Neural cell (in vitro differentiated cells): ENCODE results near the gene RGS6.

Experiments used
- CTCF ChIP-seq: fragments of 450-650 bp; IDR thresholded peaks from 2 replicates; pipeline ENCODE4 v1.5.1; 2014; ENCODE audit warnings: antibody characterized with exemption, mild to moderate bottlenecking, moderate library complexity; ENCODE audit not compliant: poor library complexity, severe bottlenecking
- EZH2 ChIP-seq: fragments of 200-600, 300-800 bp; shearing (Covaris generic), sonication (generic); IDR thresholded peaks from 2 replicates; pipeline ENCODE4 v1.6.1; 2014; ENCODE audit warnings: antibody characterized with exemption, low read length, borderline replicate concordance, mild to moderate bottlenecking; ENCODE audit not compliant: insufficient read depth, poor library complexity, severe bottlenecking
- MXI1 ChIP-seq: fragments of 450-650 bp; conservative IDR thresholded peaks from 2 replicates; pipeline ENCODE4 v1.6.1; 2014; ENCODE audit warnings: antibody characterized with exemption, mild to moderate bottlenecking; ENCODE audit not compliant: poor library complexity, severe bottlenecking
- POLR2AphosphoS5 ChIP-seq: IDR thresholded peaks from 2 replicates; pipeline ENCODE4 v1.6.1; 2012
- RAD21 ChIP-seq: fragments of 450-650 bp; conservative IDR thresholded peaks from 2 replicates; pipeline ENCODE4 v1.6.1; 2014; ENCODE audit warnings: antibody characterized with exemption, mild to moderate bottlenecking, moderate library complexity
- TAF1 ChIP-seq: IDR thresholded peaks from 2 replicates; pipeline ENCODE4 v1.6.1; 2012; ENCODE audit warnings: low read depth
- TF ChIP-seq, protein P1 (sequence below): IDR thresholded peaks from 2 replicates; pipeline ENCODE4 v1.6.1; 2012; ENCODE audit warnings: borderline replicate concordance

- TF ChIP-seq, protein P1, sequence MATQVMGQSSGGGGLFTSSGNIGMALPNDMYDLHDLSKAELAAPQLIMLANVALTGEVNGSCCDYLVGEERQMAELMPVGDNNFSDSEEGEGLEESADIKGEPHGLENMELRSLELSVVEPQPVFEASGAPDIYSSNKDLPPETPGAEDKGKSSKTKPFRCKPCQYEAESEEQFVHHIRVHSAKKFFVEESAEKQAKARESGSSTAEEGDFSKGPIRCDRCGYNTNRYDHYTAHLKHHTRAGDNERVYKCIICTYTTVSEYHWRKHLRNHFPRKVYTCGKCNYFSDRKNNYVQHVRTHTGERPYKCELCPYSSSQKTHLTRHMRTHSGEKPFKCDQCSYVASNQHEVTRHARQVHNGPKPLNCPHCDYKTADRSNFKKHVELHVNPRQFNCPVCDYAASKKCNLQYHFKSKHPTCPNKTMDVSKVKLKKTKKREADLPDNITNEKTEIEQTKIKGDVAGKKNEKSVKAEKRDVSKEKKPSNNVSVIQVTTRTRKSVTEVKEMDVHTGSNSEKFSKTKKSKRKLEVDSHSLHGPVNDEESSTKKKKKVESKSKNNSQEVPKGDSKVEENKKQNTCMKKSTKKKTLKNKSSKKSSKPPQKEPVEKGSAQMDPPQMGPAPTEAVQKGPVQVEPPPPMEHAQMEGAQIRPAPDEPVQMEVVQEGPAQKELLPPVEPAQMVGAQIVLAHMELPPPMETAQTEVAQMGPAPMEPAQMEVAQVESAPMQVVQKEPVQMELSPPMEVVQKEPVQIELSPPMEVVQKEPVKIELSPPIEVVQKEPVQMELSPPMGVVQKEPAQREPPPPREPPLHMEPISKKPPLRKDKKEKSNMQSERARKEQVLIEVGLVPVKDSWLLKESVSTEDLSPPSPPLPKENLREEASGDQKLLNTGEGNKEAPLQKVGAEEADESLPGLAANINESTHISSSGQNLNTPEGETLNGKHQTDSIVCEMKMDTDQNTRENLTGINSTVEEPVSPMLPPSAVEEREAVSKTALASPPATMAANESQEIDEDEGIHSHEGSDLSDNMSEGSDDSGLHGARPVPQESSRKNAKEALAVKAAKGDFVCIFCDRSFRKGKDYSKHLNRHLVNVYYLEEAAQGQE, result no peak
- TF ChIP-seq CTCF (no peak), TAF1 (no peak), MXI1 (no peak), POLR2AphosphoS5 (no peak), EZH2 (no peak), RAD21 (no peak)
These were observed 571.0 kb downstream of the RGS6 start for GRCh38 chr14:72503271-72503670.
